Ectodermal cell (in vitro differentiated cells): ENCODE results near the gene IKZF1.
"Not testable (repeated sequence)": the region's sequence is repeated elsewhere in the genome, so short reads cannot be mapped to it uniquely, and the experiment has no call there.

Source experiments
- H3K27ac ChIP-seq: 2 replicates; pipeline ENCODE4 v1.7.0; 2013; ENCODE audit warnings: mild to moderate bottlenecking, low read depth, low read length; ENCODE audit not compliant: insufficient read depth, poor library complexity, severe bottlenecking
- H3K27me3 ChIP-seq: 2 replicates; pipeline ENCODE4 v1.7.0; 2013; ENCODE audit warnings: mild to moderate bottlenecking, low read length; ENCODE audit not compliant: insufficient read depth, control insufficient read depth, poor library complexity, severe bottlenecking
- H3K36me3 ChIP-seq: one replicate; pipeline ENCODE4 v1.7.0; 2013; ENCODE audit warnings: low read length; ENCODE audit not compliant: control insufficient read depth, insufficient read depth
- H3K4me1 ChIP-seq: one replicate; pipeline ENCODE4 v1.7.0; 2013; ENCODE audit warnings: low read length; ENCODE audit not compliant: control insufficient read depth, insufficient read depth
- H3K4me3 ChIP-seq: 2 replicates; pipeline ENCODE4 v1.7.0; 2013; ENCODE audit warnings: low read depth, low read length, control low read depth; ENCODE audit not compliant: insufficient read depth
- H3K9me3 ChIP-seq: 2 replicates; pipeline ENCODE4 v1.7.0; 2013; ENCODE audit warnings: mild to moderate bottlenecking, low read length, moderate library complexity; ENCODE audit not compliant: control insufficient read depth
- WGBS, 2 experiments: methylation state at CpG; one replicate each; pipeline ENCODE4 v1.1.7; 2013; ENCODE audit warnings: missing lambda C conversion rate in 2 of 2; 5-methylcytosine and 5-hydroxymethylcytosine counted together

The IKZF1 gene

GRCh38 chr7:50333221-50333651 lies 28.7 kb downstream of the IKZF1 start:
- Histone ChIP-seq H3K4me3 (no peak overlapping the region), H3K36me3 (no peaks in the 10 kb centered on the region), H3K9me3 (no peaks in the 10 kb centered on the region), H3K27me3 (no peaks in the 10 kb centered on the region), H3K27ac (no peak overlapping the region), H3K4me1 (no peaks in the 10 kb centered on the region)
- 55 to 58% methylated on average over 9 of the region's 9 CpGs for WGBS, 2 experiments

- Histone ChIP-seq H3K4me3 (no peak overlapping the region), H3K4me1 (no peaks in the 10 kb centered on the region)
- WGBS, 2 experiments = 95 to 96% methylated on average over 1 of the region's 1 CpG
Measured at GRCh38 chr7:50334341-50334994, 30.0 kb downstream of the IKZF1 start.

GRCh38 chr7:50335230-50335794 lies 30.8 kb downstream of the IKZF1 start:
- 85 to 89% methylated on average over 1 of the region's 1 CpG for WGBS, 2 experiments
- no peak overlapping the region for H3K27ac ChIP-seq

More at GRCh38 chr7:50334341-50334994, 30.0 kb downstream of the IKZF1 start:
- H3K27me3 ChIP-seq = no peaks in the 10 kb centered on the region
- no peak overlapping the region for H3K27ac ChIP-seq
- no peaks in the 10 kb centered on the region for H3K9me3 ChIP-seq
- H3K36me3 ChIP-seq = no peaks in the 10 kb centered on the region

GRCh38 chr7:50335795-50336754 lies 31.6 kb downstream of the IKZF1 start:
- Histone ChIP-seq H3K4me3 (no peak overlapping the region), H3K36me3 (no peaks in the 10 kb centered on the region), H3K4me1 (no peaks in the 10 kb centered on the region), H3K27ac (no peak overlapping the region), H3K27me3 (no peaks in the 10 kb centered on the region), H3K9me3 (no peaks in the 10 kb centered on the region)
- WGBS, 2 experiments = 89 to 91% methylated on average over 22 of the region's 22 CpGs

More at GRCh38 chr7:50335230-50335794, 30.8 kb downstream of the IKZF1 start:
- no peaks in the 10 kb centered on the region for H3K27me3 ChIP-seq
- H3K4me1 ChIP-seq = no peaks in the 10 kb centered on the region
- H3K9me3 ChIP-seq = no peaks in the 10 kb centered on the region
- H3K36me3 ChIP-seq = no peaks in the 10 kb centered on the region
- no peak overlapping the region for H3K4me3 ChIP-seq

GRCh38 chr7:50336894-50337703 lies 32.6 kb downstream of the IKZF1 start:
- Histone ChIP-seq H3K4me1 (no peaks in the 10 kb centered on the region), H3K4me3 (no peak overlapping the region), H3K27me3 (no peaks in the 10 kb centered on the region), H3K9me3 (no peaks in the 10 kb centered on the region), H3K27ac (no peak overlapping the region), H3K36me3 (no peaks in the 10 kb centered on the region)
- WGBS, 2 experiments = 93% methylated on average over 15 of the region's 15 CpGs

- H3K4me1 ChIP-seq, H3K27ac ChIP-seq, H3K9me3 ChIP-seq, H3K27me3 ChIP-seq, H3K36me3 ChIP-seq, H3K4me3 ChIP-seq: not testable (repeated sequence)
- 93 to 96% methylated on average over 7 of the region's 7 CpGs for WGBS, 2 experiments
Measured at GRCh38 chr7:50339472-50339871, 35.0 kb downstream of the IKZF1 start.

GRCh38 chr7:50339990-50340500 lies 35.5 kb downstream of the IKZF1 start:
- H3K27me3 ChIP-seq = no peaks in the 10 kb centered on the region
- WGBS, 2 experiments = 80 to 83% methylated on average over 7 of the region's 7 CpGs
- no peaks in the 10 kb centered on the region for H3K36me3 ChIP-seq
- H3K4me3 ChIP-seq = no peak overlapping the region
- H3K9me3 ChIP-seq = no peaks in the 10 kb centered on the region
- H3K27ac ChIP-seq = no peak overlapping the region
- no peaks in the 10 kb centered on the region for H3K4me1 ChIP-seq

GRCh38 chr7:50341724-50342123 lies 37.2 kb downstream of the IKZF1 start:
- Histone ChIP-seq H3K9me3 (no peaks in the 10 kb centered on the region), H3K27me3 (no peaks in the 10 kb centered on the region), H3K4me3 (no peak overlapping the region), H3K4me1 (peaks cover 4% of the 10 kb centered on the region), H3K27ac (no peak overlapping the region), H3K36me3 (no peaks in the 10 kb centered on the region)
- WGBS, 2 experiments = 100% methylated on average over 1 of the region's 1 CpG

GRCh38 chr7:50342616-50343114 lies 38.1 kb downstream of the IKZF1 start:
- H3K27me3 ChIP-seq = no peaks in the 10 kb centered on the region
- 33 to 36% methylated on average over 8 of the region's 8 CpGs for WGBS, 2 experiments
- H3K4me3 ChIP-seq = no peak overlapping the region
- H3K27ac ChIP-seq = no peak overlapping the region
- H3K9me3 ChIP-seq = no peaks in the 10 kb centered on the region
- H3K36me3 ChIP-seq = no peaks in the 10 kb centered on the region
- peaks cover 4% of the 10 kb centered on the region for H3K4me1 ChIP-seq
